SK-N-SH (cell line): ENCODE data around the gene TXNDC9. TPM values are rescaled to one million over a fixed set of nuclear protein-coding genes. Genes with fewer than 3 reads are reported as not detected.
A peak's percentile ranks its signal among the peaks of the same experiment; 100 is the strongest.

ENCODE experiments used
- CTCF ChIA-PET: fragments of 300-600, 350-600 bp; formaldehyde crosslinking; extraction: SDS; loops from one replicate; lab custom pipeline; 2021; lab: Yijun Ruan, JAX
- POLR2A ChIA-PET: fragments of 350-600 bp; sonication (Branson Sonifier 250); formaldehyde crosslinking; extraction: SDS; loops from one replicate; lab custom pipeline; 2020; ENCODE audit warnings: antibody characterized with exemption, inconsistent platforms; lab: Yijun Ruan, JAX
- DNase-seq: peaks from one replicate; pipeline ENCODE4 v3.0.0; 2012
- H2AFZ ChIP-seq: fragments of 200-600 bp; sonication (generic); 2 replicates; pipeline ENCODE4 v1.8.1; 2016; ENCODE audit warnings: antibody characterized with exemption, mild to moderate bottlenecking, low read depth
- H3F3A ChIP-seq: fragments of 200-600 bp; sonication (generic); replicated peaks from 2 replicates; pipeline ENCODE3; 2016; ENCODE audit warnings: antibody characterized with exemption, mild to moderate bottlenecking; ENCODE audit not compliant: insufficient read depth
- H3K27ac ChIP-seq, 2 experiments: fragments of 200-500 bp in 1 of 2; fragments of 200-600 bp in 1 of 2; sonication (Bioruptor generic) in 1 of 2; sonication (generic), shearing (Covaris generic) in 1 of 2; 2 replicates each; pipeline versions ENCODE4 v1.5.1 to v1.6.1; 2014 to 2016; ENCODE audit warnings: low read depth in 2 of 2, inconsistent platforms in 1 of 2, low read length in 1 of 2, mild to moderate bottlenecking in 1 of 2, mixed read lengths in 1 of 2
- H3K27me3 ChIP-seq: fragments of 200-600 bp; sonication (generic), shearing (Covaris generic); 2 replicates; pipeline ENCODE4 v1.6.1; 2016; ENCODE audit warnings: mixed run types; ENCODE audit not compliant: insufficient read depth
- H3K36me3 ChIP-seq, 2 experiments: fragments of 200-500 bp in 1 of 2; fragments of 200-600 bp in 1 of 2; sonication (Bioruptor generic) in 1 of 2; sonication (generic) in 1 of 2; replicated peaks in 1 of 2; 2 replicates each; pipeline versions ENCODE3 to v1.5.1; 2014 to 2016; ENCODE audit warnings: low read length in 1 of 2, mild to moderate bottlenecking in 1 of 2; ENCODE audit not compliant: insufficient read depth in 2 of 2, control insufficient read depth in 1 of 2
- H3K4me1 ChIP-seq, 2 experiments: fragments of 200-500 bp in 1 of 2; fragments of 200-600 bp in 1 of 2; sonication (Bioruptor generic) in 1 of 2; sonication (generic), shearing (Covaris generic) in 1 of 2; 2 replicates each; pipeline versions ENCODE4 v1.5.1 to v1.6.1; 2014 to 2016; ENCODE audit warnings: low read depth in 1 of 2, low read length in 1 of 2, mixed run types in 1 of 2; ENCODE audit not compliant: insufficient read depth in 2 of 2, control insufficient read depth in 1 of 2
- H3K4me2 ChIP-seq: fragments of 200-600 bp; sonication (generic), shearing (Covaris generic); 2 replicates; pipeline ENCODE4 v1.6.1; 2017; ENCODE audit warnings: mixed run types
- H3K4me3 ChIP-seq, 2 experiments: fragments of 200-500 bp in 1 of 2; fragments of 200-600 bp in 1 of 2; sonication (Bioruptor generic) in 1 of 2; sonication (generic), shearing (Covaris generic) in 1 of 2; 2 replicates each; pipeline versions ENCODE4 v1.5.1 to v1.8.1; 2014 to 2016; ENCODE audit warnings: low read depth in 2 of 2, inconsistent platforms in 1 of 2, low read length in 1 of 2, mild to moderate bottlenecking in 1 of 2, mixed read lengths in 1 of 2, moderate library complexity in 1 of 2
- H3K79me2 ChIP-seq: fragments of 200-600 bp; sonication (generic); 2 replicates; pipeline ENCODE4 v1.8.1; 2017; ENCODE audit warnings: mild to moderate bottlenecking; ENCODE audit not compliant: insufficient read depth
- H3K9ac ChIP-seq: fragments of 200-600 bp; sonication (generic); 2 replicates; pipeline ENCODE4 v1.6.1; 2017; ENCODE audit warnings: mixed run types
- H3K9me2 ChIP-seq: fragments of 200-600 bp; sonication (generic); 2 replicates; pipeline ENCODE4 v1.6.1; 2017; ENCODE audit warnings: mixed run types
- H3K9me3 ChIP-seq: fragments of 200-600 bp; sonication (generic); 2 replicates; pipeline ENCODE4 v1.6.1; 2017; ENCODE audit warnings: mixed run types, mild to moderate bottlenecking, moderate library complexity
- H4K20me1 ChIP-seq: fragments of 200-600 bp; sonication (generic); 2 replicates; pipeline ENCODE4 v1.6.1; 2017; ENCODE audit warnings: mild to moderate bottlenecking, mixed run types; ENCODE audit not compliant: insufficient read depth
- CHD2 ChIP-seq: fragments of 150-350 bp; IDR thresholded peaks from 2 replicates; pipeline ENCODE4 v1.6.1; 2018; ENCODE audit warnings: low read length; ENCODE audit not compliant: partially characterized antibody
- CTCF ChIP-seq: fragments of 200-600 bp; sonication (generic); IDR thresholded peaks from 2 replicates; pipeline ENCODE4 v1.6.1; 2017; ENCODE audit warnings: antibody characterized with exemption, mild to moderate bottlenecking, moderate library complexity
- ELF1 ChIP-seq: IDR thresholded peaks from 2 replicates; pipeline ENCODE4 v1.4.0; 2012
- EP300 ChIP-seq, 2 experiments: IDR thresholded peaks; 2 replicates each; pipeline versions ENCODE4 v1.4.0 to v1.6.1; 2012; ENCODE audit warnings: borderline replicate concordance in 1 of 2, low read depth in 1 of 2, low read length in 1 of 2
- EZH2phosphoT487 ChIP-seq: fragments of 200-600 bp; sonication (generic); IDR thresholded peaks from 2 replicates; pipeline ENCODE4 v1.6.1; 2017; ENCODE audit warnings: low read depth, mixed run types, mild to moderate bottlenecking, antibody characterized with exemption, moderate library complexity, borderline replicate concordance
- FOSL2 ChIP-seq: IDR thresholded peaks from 2 replicates; pipeline ENCODE4 v1.4.0; 2012; ENCODE audit warnings: low read depth, mild to moderate bottlenecking, moderate library complexity, borderline replicate concordance
- FOXJ3 ChIP-seq: sonication (generic); formaldehyde crosslinking; IDR thresholded peaks from 2 replicates; pipeline ENCODE4 v1.5.1; 2020; ENCODE audit warnings: mild to moderate bottlenecking, missing genetic modification reagents
- FOXM1 ChIP-seq: IDR thresholded peaks from 2 replicates; pipeline ENCODE4 v1.4.0; 2012; ENCODE audit warnings: low read depth, mild to moderate bottlenecking
- GATA2 ChIP-seq: sonication (generic); formaldehyde crosslinking; IDR thresholded peaks from 2 replicates; pipeline ENCODE4 v1.5.0; 2020; ENCODE audit warnings: mild to moderate bottlenecking, missing genetic modification reagents
- MEF2A ChIP-seq: IDR thresholded peaks from 2 replicates; pipeline ENCODE4 v1.4.0; 2012; ENCODE audit warnings: low read depth, borderline replicate concordance
- MXI1 ChIP-seq: IDR thresholded peaks from 2 replicates; pipeline ENCODE4 v1.6.1; 2012; ENCODE audit warnings: mild to moderate bottlenecking, low read depth, low read length, improper control_type of control experiment
- POLR2AphosphoS5 ChIP-seq: IDR thresholded peaks from 2 replicates; pipeline ENCODE4 v1.6.1; 2012; ENCODE audit warnings: low read depth, low read length
- RCOR1 ChIP-seq: fragments of 150-350 bp; IDR thresholded peaks from 2 replicates; pipeline ENCODE4 v1.6.1; 2017; ENCODE audit warnings: antibody characterized with exemption, low read length
- RFX5 ChIP-seq: IDR thresholded peaks from 2 replicates; pipeline ENCODE4 v1.6.1; 2012; ENCODE audit warnings: mild to moderate bottlenecking, improper control_type of control experiment, low read length
- RXRA ChIP-seq: IDR thresholded peaks from 2 replicates; pipeline ENCODE4 v1.4.0; 2012; ENCODE audit warnings: low read depth, mild to moderate bottlenecking, borderline replicate concordance
- SIN3A ChIP-seq: IDR thresholded peaks from 2 replicates; pipeline ENCODE4 v1.6.1; 2012; ENCODE audit warnings: low read depth, mild to moderate bottlenecking, low read length, moderate library complexity, borderline replicate concordance
- TAF1 ChIP-seq: IDR thresholded peaks from 2 replicates; pipeline ENCODE4 v1.6.1; 2012; ENCODE audit warnings: low read depth, mild to moderate bottlenecking, low read length, moderate library complexity, borderline replicate concordance
- TCF12 ChIP-seq: IDR thresholded peaks from 2 replicates; pipeline ENCODE4 v1.4.0; 2012
- USF1 ChIP-seq: IDR thresholded peaks from 2 replicates; pipeline ENCODE4 v1.4.0; 2012; ENCODE audit warnings: low read depth, borderline replicate concordance
- YY1 ChIP-seq: IDR thresholded peaks from 2 replicates; pipeline ENCODE4 v1.4.0; 2012; ENCODE audit warnings: low read depth, mild to moderate bottlenecking
- WGBS: methylation state at CpG from one replicate; pipeline ENCODE4 v1.1.6; 2017; ENCODE audit warnings: low lambda C conversion rate; 5-methylcytosine and 5-hydroxymethylcytosine counted together
- polyA plus RNA-seq, 3 experiments: library from polyadenylated mRNA; depleted of rRNA; stranded (reverse); fragments of >200 nt; gene quantifications; 2 replicates each; pipeline ENCODE4 v1.2.3, GENCODE V29; 2012
- TF ChIP-seq, protein P1 (sequence below): IDR thresholded peaks from 2 replicates; pipeline ENCODE4; 2012
- TF ChIP-seq, protein P2 (sequence below): IDR thresholded peaks from 2 replicates; pipeline ENCODE4 v1.4.0; 2012; ENCODE audit warnings: low read depth, borderline replicate concordance
- TF ChIP-seq, protein P3 (sequence below): IDR thresholded peaks from 2 replicates; pipeline ENCODE4 v1.4.0; 2012; ENCODE audit warnings: low read depth
- TF ChIP-seq, protein P4 (sequence below): fragments of 150-350 bp; IDR thresholded peaks from 2 replicates; pipeline ENCODE4 v1.6.1; 2017; ENCODE audit warnings: antibody characterized with exemption, low read length, low read depth, borderline replicate concordance

TXNDC9 gene, protein sequence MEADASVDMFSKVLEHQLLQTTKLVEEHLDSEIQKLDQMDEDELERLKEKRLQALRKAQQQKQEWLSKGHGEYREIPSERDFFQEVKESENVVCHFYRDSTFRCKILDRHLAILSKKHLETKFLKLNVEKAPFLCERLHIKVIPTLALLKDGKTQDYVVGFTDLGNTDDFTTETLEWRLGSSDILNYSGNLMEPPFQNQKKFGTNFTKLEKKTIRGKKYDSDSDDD
- 19.1 and 24.5 TPM in 2 replicates for polyA plus RNA-seq (2012; rRNA removed)
- 28.7 and 33.8 TPM in 2 replicates for polyA plus RNA-seq (2012; cell fraction: cytosol; rRNA removed)
- polyA plus RNA-seq (2012; cell fraction: nucleus; rRNA removed), result 9.8 and 21.2 TPM in 2 replicates

DNA sequence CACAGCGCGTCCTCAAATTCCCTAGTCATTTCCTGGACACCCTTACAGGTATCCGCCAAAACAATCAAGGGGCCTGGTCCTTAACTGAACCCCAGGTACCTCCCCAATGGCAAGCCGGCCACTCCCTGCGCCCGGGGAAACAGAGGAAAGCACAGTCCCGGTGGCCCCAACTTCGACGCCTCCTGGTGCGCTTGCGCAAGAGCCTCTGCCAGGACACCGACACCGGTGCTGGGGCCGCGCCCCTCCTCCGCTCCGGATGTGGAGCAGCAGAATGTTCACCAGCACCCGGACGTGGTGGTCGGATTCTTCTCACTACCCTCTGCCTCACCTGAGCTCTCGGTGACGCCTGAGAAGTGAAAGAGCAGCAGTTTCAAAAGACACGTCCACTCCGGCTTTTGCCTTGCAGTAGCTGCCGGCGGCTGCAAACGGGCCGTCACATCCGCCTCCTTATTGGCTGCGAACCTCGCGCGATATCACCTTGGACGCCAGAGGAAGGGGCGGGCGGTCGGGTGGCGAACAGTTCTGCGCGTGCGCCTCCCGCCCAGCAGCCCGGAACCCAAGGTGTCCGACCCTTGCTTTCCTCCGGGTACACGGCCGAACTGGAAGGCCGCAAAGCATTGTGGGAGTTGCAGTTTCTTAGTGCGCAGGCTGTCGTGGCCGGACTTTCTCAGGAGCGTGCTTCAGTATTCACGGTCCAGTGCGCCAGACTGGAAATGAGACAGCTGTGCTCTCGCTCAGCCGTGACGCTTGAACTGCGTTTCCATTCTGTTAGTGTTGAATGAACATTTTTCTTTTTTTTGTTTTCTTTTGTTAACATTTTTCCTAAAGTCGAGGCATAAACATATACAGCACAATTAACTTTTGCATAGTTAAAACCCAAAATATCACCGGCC is at the start of gene TXNDC9:
Gene TXNDC9, minus strand, starts transcription at position 423 of the 893 bp plus-strand sequence. CDS start 3,123 bp downstream, outside the sequence.
- DNase-seq, result peak; percentile 97
- peaks cover 15% of the 10 kb centered on the region for H3F3A ChIP-seq
- H4K20me1 ChIP-seq, result peaks cover 19% of the 10 kb centered on the region
- H3K79me2 ChIP-seq, result peaks cover 88% of the 10 kb centered on the region
- peaks cover 13 to 15% of the 10 kb centered on the region in 2 experiments for H3K36me3 ChIP-seq
- no peaks in the 10 kb centered on the region for H3K27me3 ChIP-seq
- WGBS, result 2% methylated on average over 22 of the region's 60 CpGs
- H3K27ac ChIP-seq, result peak within 1 kb of the TSS; percentile 82 to 94
- H3K9me3 ChIP-seq, result no peaks in the 10 kb centered on the region
- H3K4me2 ChIP-seq, result peak within 1 kb of the TSS; percentile 98
- CTCF ChIA-PET, result interaction anchor here (0.6 to 4.1 kb wide), 29 partner anchors 9 to 1049 kb away, joined by 3 to 25 read pairs (median 5); partner anchors contain the start of genes LIPT1, MITD1, MRPL30 and REV1
- H3K9me2 ChIP-seq, result no peaks in the 10 kb centered on the region
- peak within 1 kb of the TSS; percentile 99 for H2AFZ ChIP-seq
- H3K4me3 ChIP-seq, result peak within 1 kb of the TSS; percentile 81 to 96
- H3K9ac ChIP-seq, result peak within 1 kb of the TSS; percentile 77
- POLR2A ChIA-PET, result interaction anchor here (1.2 to 2.2 kb wide), 4 partner anchors 63 to 195 kb away, joined by 3 to 8 read pairs (median 7); partner anchors contain the start of genes C2orf15, LIPT1 and TSGA10
- H3K4me1 ChIP-seq, result peaks cover 0 to 6% of the 10 kb centered on the region in 2 experiments; a peak in 2 of 4 replicates
- TF ChIP-seq SIN3A, result peak; percentile 94
- TF ChIP-seq MXI1, result peak; percentile 96
- peak; percentile 65 for TF ChIP-seq YY1
- TF ChIP-seq, protein P1, sequence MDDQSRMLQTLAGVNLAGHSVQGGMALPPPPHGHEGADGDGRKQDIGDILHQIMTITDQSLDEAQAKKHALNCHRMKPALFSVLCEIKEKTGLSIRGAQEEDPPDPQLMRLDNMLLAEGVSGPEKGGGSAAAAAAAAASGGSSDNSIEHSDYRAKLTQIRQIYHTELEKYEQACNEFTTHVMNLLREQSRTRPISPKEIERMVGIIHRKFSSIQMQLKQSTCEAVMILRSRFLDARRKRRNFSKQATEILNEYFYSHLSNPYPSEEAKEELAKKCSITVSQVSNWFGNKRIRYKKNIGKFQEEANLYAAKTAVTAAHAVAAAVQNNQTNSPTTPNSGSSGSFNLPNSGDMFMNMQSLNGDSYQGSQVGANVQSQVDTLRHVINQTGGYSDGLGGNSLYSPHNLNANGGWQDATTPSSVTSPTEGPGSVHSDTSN, result 0 out of 2 replicates have a peak, but pooled peaks have one; percentile 3
- no peak for TF ChIP-seq GATA2 (CRISPR knock-in tag)
- TF ChIP-seq FOXM1, result no peak
- no peak for TF ChIP-seq CTCF
- TF ChIP-seq USF1, result no peak; the same call in 1 of the 2 replicates
- no peak for TF ChIP-seq TCF12
- no peak for TF ChIP-seq FOXJ3 (CRISPR knock-in tag)
- TF ChIP-seq EP300 (IDR thresholded peaks at IDR 0.05; ENCODE audit: borderline replicate concordance in 1 of 2, low read depth in 1 of 2, low read length in 1 of 2), result no peak
- TF ChIP-seq, protein P2, sequence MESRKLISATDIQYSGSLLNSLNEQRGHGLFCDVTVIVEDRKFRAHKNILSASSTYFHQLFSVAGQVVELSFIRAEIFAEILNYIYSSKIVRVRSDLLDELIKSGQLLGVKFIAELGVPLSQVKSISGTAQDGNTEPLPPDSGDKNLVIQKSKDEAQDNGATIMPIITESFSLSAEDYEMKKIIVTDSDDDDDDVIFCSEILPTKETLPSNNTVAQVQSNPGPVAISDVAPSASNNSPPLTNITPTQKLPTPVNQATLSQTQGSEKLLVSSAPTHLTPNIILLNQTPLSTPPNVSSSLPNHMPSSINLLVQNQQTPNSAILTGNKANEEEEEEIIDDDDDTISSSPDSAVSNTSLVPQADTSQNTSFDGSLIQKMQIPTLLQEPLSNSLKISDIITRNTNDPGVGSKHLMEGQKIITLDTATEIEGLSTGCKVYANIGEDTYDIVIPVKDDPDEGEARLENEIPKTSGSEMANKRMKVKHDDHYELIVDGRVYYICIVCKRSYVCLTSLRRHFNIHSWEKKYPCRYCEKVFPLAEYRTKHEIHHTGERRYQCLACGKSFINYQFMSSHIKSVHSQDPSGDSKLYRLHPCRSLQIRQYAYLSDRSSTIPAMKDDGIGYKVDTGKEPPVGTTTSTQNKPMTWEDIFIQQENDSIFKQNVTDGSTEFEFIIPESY, result peak; percentile 96
- no peak for TF ChIP-seq RXRA
- TF ChIP-seq TAF1, result peak; percentile 72
- TF ChIP-seq POLR2AphosphoS5, result peak; percentile 98
- no peak for TF ChIP-seq FOSL2
- TF ChIP-seq, protein P3, sequence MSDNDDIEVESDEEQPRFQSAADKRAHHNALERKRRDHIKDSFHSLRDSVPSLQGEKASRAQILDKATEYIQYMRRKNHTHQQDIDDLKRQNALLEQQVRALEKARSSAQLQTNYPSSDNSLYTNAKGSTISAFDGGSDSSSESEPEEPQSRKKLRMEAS, result peak; percentile 81
- TF ChIP-seq ELF1, result peak; percentile 75
- no peak for TF ChIP-seq MEF2A
- TF ChIP-seq, protein P4, sequence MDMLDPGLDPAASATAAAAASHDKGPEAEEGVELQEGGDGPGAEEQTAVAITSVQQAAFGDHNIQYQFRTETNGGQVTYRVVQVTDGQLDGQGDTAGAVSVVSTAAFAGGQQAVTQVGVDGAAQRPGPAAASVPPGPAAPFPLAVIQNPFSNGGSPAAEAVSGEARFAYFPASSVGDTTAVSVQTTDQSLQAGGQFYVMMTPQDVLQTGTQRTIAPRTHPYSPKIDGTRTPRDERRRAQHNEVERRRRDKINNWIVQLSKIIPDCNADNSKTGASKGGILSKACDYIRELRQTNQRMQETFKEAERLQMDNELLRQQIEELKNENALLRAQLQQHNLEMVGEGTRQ, result no peak
- peak; percentile 99 for TF ChIP-seq CHD2
- TF ChIP-seq RFX5, result 0 out of 2 replicates have a peak, but pooled peaks have one; percentile 37
- TF ChIP-seq RCOR1, result 0 out of 2 replicates have a peak, but pooled peaks have one; percentile 41
- no peak for TF ChIP-seq EZH2phosphoT487
